OCI-LY1 (cell line): Measurements from ENCODE around the gene HRK.
A peak's percentile ranks its signal among the peaks of the same experiment; 100 is the strongest.

Experiments
- H2AFZ ChIP-seq: fragments of 200-600 bp; sonication (generic), shearing (Covaris generic); 2 replicates; pipeline ENCODE4 v1.6.0; 2014; ENCODE audit warnings: antibody characterized with exemption, mild to moderate bottlenecking, low read length
- H3F3A ChIP-seq: fragments of 200-600 bp; sonication (generic), shearing (Covaris generic); 2 replicates; pipeline ENCODE4 v1.6.0; 2014; ENCODE audit warnings: mild to moderate bottlenecking, antibody characterized with exemption, low read length, moderate library complexity; ENCODE audit not compliant: insufficient read depth
- H3K27ac ChIP-seq: fragments of 200-600 bp; sonication (generic); 2 replicates; pipeline ENCODE4 v1.5.1; 2014; ENCODE audit warnings: low read length, mixed run types, mild to moderate bottlenecking, low read depth; ENCODE audit not compliant: poor library complexity, severe bottlenecking
- H3K27me3 ChIP-seq: fragments of 200-600 bp; sonication (generic); 2 replicates; pipeline ENCODE4 v1.6.0; 2014; ENCODE audit warnings: antibody characterized with exemption, mild to moderate bottlenecking, low read length, moderate library complexity; ENCODE audit not compliant: insufficient read depth
- H3K36me3 ChIP-seq: fragments of 200-600 bp; sonication (generic); 2 replicates; pipeline ENCODE4 v1.6.1; 2014; ENCODE audit warnings: mild to moderate bottlenecking, antibody characterized with exemption, low read length, moderate library complexity, mixed read lengths; ENCODE audit not compliant: insufficient read depth
- H3K4me1 ChIP-seq: fragments of 200-600 bp; sonication (generic); 2 replicates; pipeline ENCODE4 v1.5.1; 2014; ENCODE audit warnings: mild to moderate bottlenecking, low read length, moderate library complexity; ENCODE audit not compliant: insufficient read depth, severe bottlenecking
- H3K4me2 ChIP-seq: fragments of 200-600 bp; sonication (generic), shearing (Covaris generic); 2 replicates; pipeline ENCODE4 v1.6.1; 2014; ENCODE audit warnings: low read length
- H3K4me3 ChIP-seq: fragments of 200-600 bp; sonication (generic); 2 replicates; pipeline ENCODE4 v1.5.1; 2014; ENCODE audit warnings: low read length, low read depth, mild to moderate bottlenecking, mixed read lengths; ENCODE audit not compliant: poor library complexity, severe bottlenecking
- H3K79me2 ChIP-seq: fragments of 200-600 bp; shearing (Covaris generic); 2 replicates; pipeline ENCODE4 v1.6.1; 2016; ENCODE audit warnings: mixed run types, low read length, mixed read lengths; ENCODE audit not compliant: insufficient read depth
- H3K9ac ChIP-seq: fragments of 200-600 bp; sonication (generic), shearing (Covaris generic); 2 replicates; pipeline ENCODE4 v1.6.1; 2014; ENCODE audit warnings: mild to moderate bottlenecking, low read length, mixed read lengths
- H3K9me2 ChIP-seq: fragments of 200-600 bp; sonication (generic), shearing (Covaris generic); 2 replicates; pipeline ENCODE4 v1.6.1; 2014; ENCODE audit warnings: low read depth, mild to moderate bottlenecking, low read length, mixed read lengths
- H3K9me3 ChIP-seq: fragments of 200-600 bp; shearing (Covaris generic); 2 replicates; pipeline ENCODE4 v1.6.1; 2014; ENCODE audit warnings: low read length, mixed read lengths
- H4K20me1 ChIP-seq: fragments of 200-600 bp; sonication (generic), shearing (Covaris generic); 2 replicates; pipeline ENCODE4 v1.6.0; 2016; ENCODE audit warnings: mild to moderate bottlenecking, low read length; ENCODE audit not compliant: insufficient read depth
- EZH2 ChIP-seq: fragments of 200-600 bp; sonication (generic), shearing (Covaris generic); IDR thresholded peaks from 2 replicates; pipeline ENCODE4 v1.8.0; 2017; ENCODE audit warnings: borderline replicate concordance, mixed run types, mild to moderate bottlenecking, antibody characterized with exemption, low read length, moderate library complexity, mixed read lengths
- TF ChIP-seq, protein P1 (sequence below): fragments of 200-600 bp; sonication (generic), shearing (Covaris generic); IDR thresholded peaks from 2 replicates; pipeline ENCODE4 v1.5.1; 2017; ENCODE audit warnings: mild to moderate bottlenecking, antibody characterized with exemption, low read length, moderate library complexity, mixed read lengths

HRK gene

GRCh38 chr12:116916122-116916521 is 34.9 kb upstream of the HRK start:
- TF ChIP-seq, protein P1, sequence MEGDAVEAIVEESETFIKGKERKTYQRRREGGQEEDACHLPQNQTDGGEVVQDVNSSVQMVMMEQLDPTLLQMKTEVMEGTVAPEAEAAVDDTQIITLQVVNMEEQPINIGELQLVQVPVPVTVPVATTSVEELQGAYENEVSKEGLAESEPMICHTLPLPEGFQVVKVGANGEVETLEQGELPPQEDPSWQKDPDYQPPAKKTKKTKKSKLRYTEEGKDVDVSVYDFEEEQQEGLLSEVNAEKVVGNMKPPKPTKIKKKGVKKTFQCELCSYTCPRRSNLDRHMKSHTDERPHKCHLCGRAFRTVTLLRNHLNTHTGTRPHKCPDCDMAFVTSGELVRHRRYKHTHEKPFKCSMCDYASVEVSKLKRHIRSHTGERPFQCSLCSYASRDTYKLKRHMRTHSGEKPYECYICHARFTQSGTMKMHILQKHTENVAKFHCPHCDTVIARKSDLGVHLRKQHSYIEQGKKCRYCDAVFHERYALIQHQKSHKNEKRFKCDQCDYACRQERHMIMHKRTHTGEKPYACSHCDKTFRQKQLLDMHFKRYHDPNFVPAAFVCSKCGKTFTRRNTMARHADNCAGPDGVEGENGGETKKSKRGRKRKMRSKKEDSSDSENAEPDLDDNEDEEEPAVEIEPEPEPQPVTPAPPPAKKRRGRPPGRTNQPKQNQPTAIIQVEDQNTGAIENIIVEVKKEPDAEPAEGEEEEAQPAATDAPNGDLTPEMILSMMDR, result no peak
- TF ChIP-seq EZH2, result no peak
- H3K9ac ChIP-seq, result no peak overlapping the region
- peak overlapping the region; percentile 51 for H3K27ac ChIP-seq
- no peak overlapping the region for H3K4me3 ChIP-seq
- no peaks in the 10 kb centered on the region for H4K20me1 ChIP-seq
- H3K4me1 ChIP-seq, result peaks cover 50% of the 10 kb centered on the region
- no peaks in the 10 kb centered on the region for H3K27me3 ChIP-seq
- peaks cover 14% of the 10 kb centered on the region for H3K79me2 ChIP-seq
- H3K36me3 ChIP-seq, result peaks cover 6% of the 10 kb centered on the region; the same call in 1 of the 2 replicates
- no peak overlapping the region for H2AFZ ChIP-seq
- H3F3A ChIP-seq, result no peaks in the 10 kb centered on the region
- H3K9me3 ChIP-seq, result no peaks in the 10 kb centered on the region
- H3K4me2 ChIP-seq, result no peak overlapping the region
- no peaks in the 10 kb centered on the region for H3K9me2 ChIP-seq

DNA sequence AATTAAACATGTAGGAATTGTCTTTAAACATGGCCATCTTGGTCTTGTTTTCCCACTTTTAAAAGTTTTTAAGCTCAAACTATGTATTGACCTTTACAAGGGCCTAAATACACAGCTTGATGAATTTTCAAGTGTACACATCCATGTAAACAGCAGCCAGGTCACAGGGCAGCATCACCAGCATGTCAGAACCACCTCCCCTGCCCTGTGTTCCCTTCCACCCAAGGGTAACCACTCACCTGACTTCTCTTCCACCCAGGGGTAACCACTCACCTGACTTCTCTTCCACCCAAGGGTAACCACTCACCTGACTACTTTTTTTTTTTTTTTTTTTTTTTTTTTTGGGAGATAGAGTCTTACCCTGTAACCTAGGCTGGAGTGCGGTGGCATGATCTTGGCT is 34.1 kb upstream of the HRK start:
- Histone ChIP-seq H3K9me3 (no peaks in the 10 kb centered on the region), H3K4me2 (no peak overlapping the region), H3K27me3 (no peaks in the 10 kb centered on the region), H3K27ac (no peak overlapping the region), H3K36me3 (peaks cover 6% of the 10 kb centered on the region; the same call in 1 of the 2 replicates), H3K9me2 (no peaks in the 10 kb centered on the region), H3K79me2 (peaks cover 14% of the 10 kb centered on the region), H3K4me3 (no peak overlapping the region), H3K9ac (no peak overlapping the region), H3F3A (no peaks in the 10 kb centered on the region), H2AFZ (no peak overlapping the region), H4K20me1 (no peaks in the 10 kb centered on the region), H3K4me1 (peaks cover 44% of the 10 kb centered on the region)
- TF ChIP-seq, protein P1, result no peak
- no peak for TF ChIP-seq EZH2

DNA sequence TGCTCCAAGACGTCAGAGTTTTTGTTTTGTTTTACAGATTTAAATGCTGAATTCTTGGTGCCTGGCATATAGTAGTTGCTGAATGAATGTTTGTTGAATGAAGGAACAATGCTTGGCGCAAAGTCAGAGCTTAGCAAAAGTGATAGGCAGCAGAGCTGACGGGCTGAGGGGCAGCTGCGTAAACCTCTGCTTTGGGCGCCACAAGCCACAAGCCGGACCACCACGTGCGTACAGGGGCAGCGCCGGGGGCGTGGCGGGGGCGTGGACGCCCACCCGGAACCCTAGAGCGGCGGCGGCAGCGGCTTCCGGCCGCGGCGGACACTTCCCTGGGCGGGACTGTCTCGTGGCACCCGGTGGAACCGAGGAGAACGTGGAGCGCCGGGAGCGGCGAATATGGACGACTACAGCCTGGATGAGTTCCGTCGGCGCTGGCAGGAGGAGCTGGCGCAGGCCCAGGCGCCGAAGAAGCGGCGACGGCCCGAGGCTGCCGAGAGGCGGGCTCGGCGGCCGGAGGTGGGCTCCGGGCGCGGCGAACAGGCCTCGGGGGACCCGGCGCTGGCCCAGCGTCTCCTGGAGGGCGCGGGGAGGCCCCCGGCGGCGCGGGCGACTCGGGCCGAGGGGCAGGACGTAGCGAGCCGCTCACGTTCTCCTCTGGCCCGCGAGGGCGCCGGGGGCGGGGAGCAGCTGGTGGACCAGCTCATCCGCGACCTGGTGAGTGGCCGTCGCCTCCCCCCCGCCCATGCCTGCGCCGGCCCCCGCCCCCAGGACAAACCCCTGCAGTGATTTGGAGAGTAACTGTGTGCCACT is 29.6 kb upstream of the HRK start, which contains the start of gene FBXW8:
Gene FBXW8 (plus strand): TSS at position 306 of the 807 bp plus-strand sequence. CDS start 88 bp downstream, at position 394.
- no peaks in the 10 kb centered on the region for H3K27me3 ChIP-seq
- H3K4me2 ChIP-seq, result peak within 1 kb of the TSS; percentile 100
- H3K79me2 ChIP-seq, result peaks cover 14% of the 10 kb centered on the region
- H3K36me3 ChIP-seq, result peaks cover 6% of the 10 kb centered on the region; the same call in 1 of the 2 replicates
- H3K27ac ChIP-seq, result no peak within 1 kb of the TSS
- no peaks in the 10 kb centered on the region for H4K20me1 ChIP-seq
- H3K4me3 ChIP-seq, result peak within 1 kb of the TSS; percentile 94
- peak within 1 kb of the TSS; percentile 72 for H3K9ac ChIP-seq
- no peaks in the 10 kb centered on the region for H3K9me3 ChIP-seq
- H3K4me1 ChIP-seq, result peaks cover 18% of the 10 kb centered on the region
- H3F3A ChIP-seq, result no peaks in the 10 kb centered on the region
- no peaks in the 10 kb centered on the region for H3K9me2 ChIP-seq
- peak within 1 kb of the TSS; percentile 17; the same call in 1 of the 2 replicates for H2AFZ ChIP-seq
- TF ChIP-seq, protein P1, result no peak
- no peak for TF ChIP-seq EZH2
